AML-193 (cell line): ENCODE results near the gene THEMIS2.
A peak's percentile ranks its signal among the peaks of the same experiment; 100 is the strongest.

Experiments used
- DNase-seq, 2 experiments: peaks; one replicate each; lab custom pipeline; 2025; lab: John Stamatoyannopoulos, UW

THEMIS2 gene

DNA sequence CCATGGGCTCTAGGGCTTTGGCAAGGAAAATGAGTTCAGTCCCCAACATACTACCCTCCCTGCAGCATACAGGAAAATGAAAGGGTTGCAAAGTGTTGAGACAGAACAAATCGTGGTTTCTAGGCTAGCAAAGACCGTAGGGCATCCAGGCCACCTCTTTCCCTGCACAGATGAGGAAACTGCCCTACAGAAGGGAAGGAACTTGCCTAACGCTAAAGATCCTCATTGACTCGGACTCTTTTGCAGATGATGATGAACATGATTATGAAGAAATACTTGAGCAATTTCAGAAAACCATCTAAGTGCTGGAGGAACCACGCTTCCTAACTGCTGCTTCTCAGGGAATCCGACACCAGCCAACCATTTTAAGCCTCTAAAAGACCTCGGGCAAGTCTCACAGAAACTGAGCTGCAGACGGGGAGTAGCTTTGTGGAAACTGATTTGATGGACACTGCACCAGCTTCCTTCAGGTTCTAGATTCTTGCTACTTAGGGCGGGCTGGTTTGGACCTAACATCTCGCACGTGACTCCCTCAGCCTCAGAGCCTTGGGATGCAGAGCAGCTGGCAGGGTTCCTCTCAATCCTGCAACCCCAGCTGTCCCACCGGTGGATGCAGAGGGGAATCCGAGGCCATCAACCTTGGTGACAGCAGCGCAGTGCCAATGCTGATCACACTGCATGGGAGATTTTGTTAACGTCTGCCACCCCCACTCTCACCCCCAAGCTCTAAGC, 13.4 kb downstream of the THEMIS2 start:
- peak; percentile 93 to 95 for DNase-seq

DNA sequence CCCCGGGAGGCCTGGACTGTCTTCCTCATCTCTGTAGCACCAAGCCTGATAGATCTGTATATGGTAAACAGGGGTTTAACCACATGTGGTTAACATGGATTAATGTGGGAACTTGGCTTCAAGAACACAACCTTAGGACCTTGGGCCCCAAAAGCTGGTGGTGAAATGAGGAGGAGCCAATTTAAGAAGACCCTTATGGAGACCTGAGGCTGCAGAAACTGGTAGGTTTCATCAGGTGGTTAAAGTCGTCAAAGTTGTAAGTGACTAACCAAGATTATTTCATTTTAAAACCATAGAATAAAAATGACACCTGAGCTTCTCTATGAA, 14.0 kb downstream of the THEMIS2 start:
- no peak for DNase-seq

DNA sequence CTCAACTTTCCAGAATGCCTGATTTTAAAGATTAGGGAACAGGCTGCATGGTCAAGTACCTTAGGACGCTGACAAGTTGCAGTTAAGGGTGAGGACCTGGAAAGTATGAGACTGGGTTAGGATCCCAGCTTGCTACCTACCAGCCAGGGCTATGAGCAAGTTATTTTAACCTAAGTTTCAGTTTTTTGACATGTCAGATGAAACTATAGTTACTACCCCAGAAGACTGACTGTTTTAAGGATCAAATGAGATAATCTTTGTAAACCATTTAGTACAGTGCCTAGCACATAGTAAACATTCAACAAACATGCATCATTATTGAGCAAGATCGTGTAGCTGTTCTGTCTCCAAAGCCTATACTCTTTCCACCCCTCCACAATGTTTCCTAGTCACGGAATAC, 14.4 kb downstream of the THEMIS2 start:
- DNase-seq: no peak

DNA sequence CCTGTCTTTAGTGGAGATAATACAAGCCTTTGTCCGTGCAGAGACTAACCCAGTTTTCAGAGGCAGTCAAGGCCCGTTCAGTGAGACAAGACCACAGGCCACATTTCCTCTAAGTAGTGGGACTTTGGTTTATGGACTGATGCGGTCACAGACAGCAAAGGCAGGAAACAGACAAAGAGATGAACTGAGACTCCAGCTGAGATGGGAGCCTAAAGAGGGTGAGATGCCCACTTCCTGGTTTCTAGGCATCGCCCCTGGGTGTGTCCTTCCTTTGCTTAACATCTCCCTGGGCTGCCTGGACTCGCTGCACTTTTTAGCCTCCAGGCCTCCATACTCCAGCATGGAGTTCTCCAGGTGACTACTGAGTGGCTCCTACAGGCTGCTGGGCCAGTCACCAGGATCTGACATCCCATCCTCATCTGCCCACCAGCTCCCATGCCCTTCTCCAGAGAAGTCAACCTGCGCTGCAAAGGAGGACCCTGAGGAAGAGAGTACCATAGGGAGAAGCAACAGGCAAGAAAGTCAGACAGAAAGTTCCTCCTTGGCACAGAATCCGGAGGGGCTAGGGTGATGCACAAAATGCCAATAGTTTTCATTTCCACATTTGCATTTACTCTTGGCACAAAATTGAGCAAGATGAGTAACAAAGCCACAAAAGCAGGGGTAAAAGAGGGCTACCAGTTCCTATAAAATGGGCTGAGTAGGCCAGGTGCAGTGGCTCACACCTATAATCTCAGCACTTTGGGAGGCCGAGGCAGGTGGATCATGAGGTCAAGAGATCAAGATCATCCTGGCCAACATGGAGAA, 15.1 kb downstream of the THEMIS2 start:
- DNase-seq: peak in 1 of 2 experiments; percentile 21

DNA sequence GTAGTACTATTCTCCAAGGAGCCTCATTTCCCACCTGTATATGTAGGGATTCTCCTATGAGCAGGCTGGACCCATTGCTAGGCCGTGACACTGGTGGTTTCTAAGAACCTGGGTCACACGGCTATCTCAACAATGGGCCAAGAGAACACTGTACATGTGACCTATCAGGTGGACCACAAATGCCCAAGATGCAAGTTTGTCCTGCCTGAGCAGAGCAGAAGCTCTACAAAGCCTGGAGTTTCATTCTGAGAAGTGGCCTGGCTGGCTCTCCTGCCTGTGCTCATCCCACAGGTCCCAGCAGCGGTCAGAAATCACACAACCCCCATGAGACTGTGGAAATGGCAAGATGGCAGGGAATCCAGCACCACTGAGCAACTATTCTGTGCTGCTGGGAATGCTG, 17.2 kb downstream of the THEMIS2 start:
- DNase-seq: no peak

DNA sequence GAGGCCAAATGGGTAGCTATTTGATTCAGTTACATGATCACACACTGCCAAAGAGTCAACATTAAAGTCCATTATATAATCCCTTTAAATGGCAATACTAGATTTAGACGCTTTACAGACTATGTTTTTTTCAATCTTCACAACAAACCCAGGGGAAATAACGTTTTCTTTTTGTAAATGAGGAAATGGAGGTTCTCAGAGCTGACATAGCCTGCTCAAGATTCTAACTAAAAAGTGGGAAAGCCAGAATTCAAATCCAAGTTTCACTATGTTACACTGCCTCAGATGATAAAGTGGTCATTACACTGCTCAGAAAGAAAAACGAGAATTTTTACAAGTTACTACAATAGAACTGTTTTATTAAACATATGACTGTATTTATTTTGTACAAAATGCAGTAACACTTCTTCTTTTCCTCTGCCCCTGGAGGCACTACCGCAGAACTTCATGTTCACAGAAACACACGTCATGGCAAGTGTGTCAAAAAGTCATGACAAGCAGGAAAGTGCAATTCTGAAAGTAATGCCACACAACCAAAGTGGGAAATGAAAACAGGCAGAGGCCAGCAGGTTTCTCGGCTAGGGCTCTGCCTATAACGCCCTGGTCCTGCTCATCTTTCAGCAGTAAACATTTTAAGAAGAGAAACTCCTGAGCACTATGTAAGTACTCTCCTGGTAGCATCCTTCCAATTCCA, 19.0 kb downstream of the THEMIS2 start:
- no peak for DNase-seq

DNA sequence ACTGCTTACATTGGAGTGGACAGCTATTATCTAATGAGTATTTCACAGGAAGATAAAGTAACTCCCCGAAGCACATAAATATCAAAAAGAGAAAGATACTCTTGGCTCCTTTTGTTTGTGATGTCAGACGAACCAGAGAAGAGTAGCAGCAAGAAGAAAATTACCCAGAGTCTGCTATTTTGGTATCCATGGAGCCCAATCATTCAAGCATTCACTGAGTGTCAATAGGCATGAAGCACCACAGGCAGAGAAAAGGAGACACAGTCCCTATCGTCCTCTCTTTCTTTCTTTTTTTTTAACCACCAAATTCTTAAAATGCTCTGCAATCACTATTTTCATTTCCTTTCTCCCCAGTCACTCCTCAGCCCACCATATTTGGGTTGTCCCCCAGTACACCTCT, 22.2 kb downstream of the THEMIS2 start:
- DNase-seq: no peak

DNA sequence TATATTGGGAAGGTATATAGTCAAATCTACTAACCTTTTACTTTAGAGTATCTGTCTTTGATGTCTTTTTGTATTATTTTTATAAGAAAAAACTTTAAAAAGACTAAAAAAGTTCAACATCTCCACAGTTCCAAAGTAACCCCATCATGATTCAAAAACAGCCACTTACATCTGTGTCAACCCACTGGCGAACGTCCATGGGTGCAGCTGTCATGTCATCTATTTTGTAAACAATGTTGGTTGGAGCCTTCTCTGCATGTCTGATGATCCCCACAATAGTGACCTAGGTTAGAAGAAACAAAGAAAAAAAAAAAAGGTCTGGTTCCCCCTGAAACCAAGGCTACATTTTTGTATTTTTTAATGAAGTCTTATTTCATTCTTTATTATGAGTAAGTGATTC, 34.4 kb downstream of the THEMIS2 start:
- no peak for DNase-seq

DNA sequence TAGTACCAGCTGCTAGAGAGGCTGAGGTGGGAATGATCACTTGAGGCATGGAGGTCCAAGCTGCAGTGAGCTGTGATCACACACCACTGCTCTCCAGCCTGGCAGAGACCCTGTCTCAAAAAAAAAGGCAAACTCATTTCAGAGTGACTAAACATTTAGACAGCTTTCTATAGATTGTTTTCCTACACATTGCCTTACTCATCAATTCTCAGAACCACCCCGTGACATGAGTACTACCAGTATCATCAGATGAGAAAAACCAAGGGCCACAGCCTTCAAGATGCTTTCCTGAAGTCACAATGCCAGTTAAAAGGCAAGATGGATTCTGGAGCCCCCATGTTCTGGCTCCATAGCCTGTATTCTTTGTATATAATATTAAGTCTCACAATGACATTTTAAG, 40.1 kb downstream of the THEMIS2 start:
- DNase-seq: no peak

DNA sequence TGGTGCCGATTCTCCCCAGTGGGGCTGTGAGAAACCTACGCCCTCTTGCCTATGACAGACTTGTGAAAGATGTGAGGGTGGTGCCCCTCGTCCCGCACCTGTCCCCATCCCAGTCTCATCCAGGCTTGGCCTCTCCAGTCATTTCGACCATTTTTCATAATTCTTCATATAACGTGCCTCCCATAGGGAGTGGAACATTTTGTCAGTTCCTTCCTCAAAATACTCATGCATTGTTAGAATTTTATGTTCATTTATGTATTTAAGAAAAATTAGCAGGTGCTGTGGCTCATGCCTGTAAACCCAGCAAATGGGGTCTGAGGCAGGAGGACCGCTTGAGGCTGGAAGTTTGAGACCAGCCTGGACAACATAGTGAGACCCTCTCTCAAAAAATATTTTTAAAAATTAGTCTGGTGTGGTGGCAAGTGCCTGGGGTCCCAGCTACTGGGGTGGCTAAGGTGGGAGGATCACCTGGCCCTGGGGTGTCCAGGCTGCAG, 42.8 kb downstream of the THEMIS2 start:
- DNase-seq: no peak

DNA sequence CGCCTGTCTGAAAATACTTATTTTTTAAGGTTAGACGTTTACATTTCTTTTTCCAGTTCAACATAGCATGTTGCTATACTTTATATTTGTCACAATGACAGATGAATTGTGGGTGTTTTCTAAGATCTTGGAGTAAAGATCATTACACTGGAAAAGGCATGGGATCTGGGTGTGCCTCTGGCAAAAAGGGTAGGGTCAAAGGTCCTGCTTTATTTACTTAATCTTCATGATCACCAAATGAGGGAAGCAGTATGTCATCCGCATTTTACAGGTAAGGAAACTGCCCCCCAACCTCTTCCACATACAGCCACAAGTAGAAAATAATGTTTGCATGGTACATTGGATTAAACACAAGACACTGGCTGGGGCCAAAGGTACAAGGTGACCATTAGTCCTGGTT, 49.9 kb downstream of the THEMIS2 start:
- no peak for DNase-seq

DNA sequence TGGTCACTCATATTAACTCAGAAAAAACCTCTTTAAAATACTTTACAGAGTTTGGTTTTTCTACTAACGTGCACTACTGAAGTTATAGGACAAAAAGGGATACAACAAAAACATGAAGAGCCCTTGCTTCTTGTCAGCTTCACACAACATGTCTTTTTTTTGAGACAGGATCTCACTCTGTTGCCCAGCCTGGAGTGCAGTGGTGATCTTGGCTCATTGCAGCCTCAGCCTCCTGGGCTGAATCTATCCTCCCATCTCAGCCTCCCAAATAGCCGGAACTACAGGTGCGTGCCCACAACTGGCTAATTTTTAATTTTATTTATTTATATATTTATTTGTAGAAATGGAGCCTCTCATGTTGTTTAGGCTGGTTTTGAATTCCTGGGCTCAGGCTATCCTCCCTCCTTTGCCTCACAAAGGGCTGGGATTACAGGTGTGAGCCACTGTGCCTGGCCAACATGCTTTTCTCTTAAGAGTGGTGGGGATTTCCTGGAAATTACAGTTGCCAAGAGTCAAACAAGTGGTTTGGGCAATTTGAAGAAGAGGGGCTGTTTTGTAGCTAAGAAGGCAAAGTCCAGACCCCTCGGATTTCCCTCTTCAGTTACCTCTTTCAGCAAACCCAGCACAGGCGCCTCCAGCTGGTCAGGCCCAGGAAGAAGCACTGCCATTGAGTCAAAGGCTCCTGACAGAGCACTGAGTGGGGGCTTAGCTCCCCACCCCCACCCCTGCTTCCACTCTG, 56.0 kb downstream of the THEMIS2 start:
- no peak for DNase-seq

DNA sequence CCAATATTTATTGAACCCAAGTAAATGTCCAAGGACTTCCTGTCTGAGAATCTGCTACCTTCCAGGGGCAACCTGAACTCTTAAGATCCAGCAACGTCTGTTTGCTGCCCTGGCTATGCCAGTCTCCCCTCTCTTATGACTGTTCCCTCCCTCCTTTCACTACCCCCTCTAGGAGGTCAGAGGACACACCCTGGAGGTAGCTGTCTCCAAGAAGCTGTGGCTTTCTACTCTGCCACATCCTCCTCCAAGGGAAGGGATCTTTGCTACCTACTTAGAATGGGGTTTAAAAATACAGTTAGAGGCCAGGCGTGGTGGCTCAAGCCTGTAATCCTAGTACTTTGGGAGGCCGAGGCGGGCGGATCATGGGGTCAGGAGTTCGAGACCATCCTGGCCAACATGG, 58.8 kb downstream of the THEMIS2 start:
- no peak for DNase-seq

DNA sequence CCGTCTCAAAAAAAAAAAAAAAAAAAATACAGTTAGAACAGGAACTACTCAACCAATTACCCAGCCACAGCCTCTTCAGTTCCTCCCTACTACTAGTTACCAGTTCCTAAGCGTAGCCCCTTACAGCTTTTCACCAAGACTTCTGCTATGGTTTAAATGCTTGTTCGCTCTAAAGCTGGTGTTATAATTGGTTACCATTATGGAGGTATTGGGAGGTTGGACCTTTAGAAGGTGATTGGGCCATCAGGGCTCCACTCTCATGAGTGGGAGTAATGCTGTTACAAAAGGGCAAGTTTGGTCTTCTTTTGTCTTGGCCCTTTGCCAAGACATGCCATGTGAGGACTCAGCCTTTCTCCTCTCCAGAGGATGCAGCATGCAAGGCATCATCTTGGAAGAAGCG, 59.4 kb downstream of the THEMIS2 start:
- DNase-seq: peak; percentile 50 to 69

DNA sequence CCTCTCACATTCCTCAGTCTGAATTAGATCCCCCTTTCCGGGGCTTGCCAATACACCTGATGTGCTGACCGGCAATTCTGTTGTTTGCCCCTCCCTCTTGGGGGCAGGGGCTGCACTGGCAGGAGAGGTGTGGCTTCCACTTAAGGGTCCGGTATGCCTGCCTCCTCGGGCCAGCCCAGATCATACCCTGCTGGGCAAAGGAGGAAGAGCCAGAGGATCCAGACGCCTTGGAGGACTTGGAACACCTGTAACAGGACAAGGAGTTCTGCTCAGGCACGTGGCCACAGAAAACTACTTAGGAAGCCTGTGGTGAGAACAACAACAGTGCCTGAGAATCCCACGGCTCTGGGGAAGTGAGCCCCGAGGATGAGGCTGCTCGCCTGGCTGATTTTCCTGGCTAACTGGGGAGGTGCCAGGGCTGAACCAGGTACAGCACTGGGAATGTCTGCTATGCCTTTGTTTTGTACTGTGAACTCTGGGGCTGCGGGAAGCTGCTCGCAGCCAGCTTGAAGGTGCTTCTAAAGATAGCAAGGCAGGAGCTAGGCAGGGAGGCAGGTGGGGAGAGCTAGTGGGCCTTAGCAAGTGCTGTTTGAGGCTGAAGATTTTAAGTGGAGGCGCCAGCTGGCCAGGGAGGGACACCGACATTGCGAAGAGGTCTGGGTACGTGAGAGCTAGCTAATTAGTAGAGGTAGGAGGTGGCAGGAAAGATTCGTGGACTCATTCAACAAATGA, 62.6 kb downstream of the THEMIS2 start, which contains the start of gene SMPDL3B:
SMPDL3B (plus strand) TSS at position 183 of the 732 bp plus-strand sequence; CDS start at position 367, 184 bp downstream.
- no peak for DNase-seq

DNA sequence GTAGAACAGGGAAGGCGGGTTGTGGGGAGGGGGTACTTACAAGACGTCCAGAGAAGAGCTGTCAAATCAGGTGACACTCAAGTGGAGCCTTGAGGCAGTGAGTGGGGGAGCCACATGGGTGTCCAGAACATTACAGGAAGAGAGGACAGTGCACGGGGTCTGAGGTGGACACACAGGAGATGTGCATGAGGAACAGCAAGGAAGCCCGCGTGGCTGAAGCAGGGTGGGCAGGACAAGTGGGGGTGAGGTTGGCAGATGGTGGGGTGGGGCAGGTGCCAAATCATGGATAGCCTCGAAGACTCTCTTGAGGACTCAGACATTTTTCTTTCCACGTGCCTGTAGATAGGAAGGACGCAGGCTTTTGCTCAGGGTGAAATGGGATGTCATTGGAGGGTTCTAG, 63.4 kb downstream of the THEMIS2 start:
- DNase-seq: no peak
